Measurements from ENCODE around the gene APBA1.

GRCh38 chr9:69609156-69609555, 63.0 kb downstream of the APBA1 start:
- TF ChIP-seq CTCF (IDR thresholded peaks at IDR 0.05) (no peak), POLR2A (IDR thresholded peaks at IDR 0.05) (no peak)
